Naive B cell (primary cell): ENCODE results near the gene LSP1. TPM values are rescaled to one million over a fixed set of nuclear protein-coding genes. Genes with fewer than 3 reads are reported as not detected.

Experiments
- ATAC-seq, 2 donors: fragments of 150-1000 bp; cut with Tn5 transposase; 2 replicates each; pipeline ENCODE4 v1.10.0; 2021; ENCODE audit warnings: low read depth in 2 of 2, mild to moderate bottlenecking in 2 of 2, moderate library complexity in 2 of 2
- DNase-seq: peaks from one replicate; pipeline ENCODE4 v3.0.0; 2022
- H3K27ac Mint-ChIP-seq, 6 donors: one replicate each; pipeline ENCODE4 v1.8.0; 2020 to 2022; ENCODE audit warnings: mild to moderate bottlenecking in 6 of 6, mixed read lengths in 6 of 6, moderate library complexity in 5 of 6, inconsistent platforms in 2 of 6
- H3K27me3 Mint-ChIP-seq, 3 donors: one replicate each; pipeline ENCODE4 v1.8.0; 2021 to 2022; ENCODE audit warnings: mixed read lengths in 3 of 3, mild to moderate bottlenecking in 1 of 3
- H3K36me3 Mint-ChIP-seq, 2 donors: one replicate each; pipeline ENCODE4 v1.8.0; 2020 to 2022; ENCODE audit warnings: mixed read lengths in 2 of 2, inconsistent platforms in 1 of 2, mild to moderate bottlenecking in 1 of 2
- H3K4me1 Mint-ChIP-seq, 3 donors: one replicate each; pipeline ENCODE4 v1.8.0; 2020 to 2022; ENCODE audit warnings: mixed read lengths in 3 of 3, inconsistent platforms in 1 of 3, mild to moderate bottlenecking in 1 of 3, moderate library complexity in 1 of 3
- H3K4me3 Mint-ChIP-seq, 8 donors: one replicate each; pipeline ENCODE4 v1.8.0; 2020 to 2022; ENCODE audit warnings: mild to moderate bottlenecking in 8 of 8, mixed read lengths in 8 of 8, moderate library complexity in 8 of 8, inconsistent platforms in 2 of 8
- H3K9me3 Mint-ChIP-seq, 7 donors: one replicate each; pipeline ENCODE4 v1.8.0; 2020 to 2022; ENCODE audit warnings: mixed read lengths in 7 of 7, mild to moderate bottlenecking in 5 of 7, inconsistent platforms in 2 of 7, moderate library complexity in 1 of 7
- polyA plus RNA-seq, 6 donors: library from polyadenylated mRNA; unstranded; fragments of 300-500 nt; fragmentation: Illumina TruSeq; gene quantifications; one replicate each; pipeline ENCODE4 v1.2.3, GENCODE V29; 2021; ENCODE audit warnings: low read depth in 6 of 6

LSP1 gene
- polyA plus RNA-seq, 6 donors from 2014 or later = 342 to 587 (median 422) TPM

GRCh38 chr11:1917523-1918435, 64.9 kb downstream of the LSP1 start:
- peak in 1 of 2 donors; percentile 25 for ATAC-seq
- Mint-ChIP-seq H3K9me3 (no peaks in the 10 kb centered on the region), H3K4me1 (peaks cover 10 to 21% (median 20%) of the 10 kb centered on the region in 3 donors), H3K4me3 (peak overlapping the region in 1 of 8 donors; percentile 20), H3K27me3 (peaks cover 11 to 23% (median 22%) of the 10 kb centered on the region in 3 donors), H3K27ac (no peak overlapping the region), H3K36me3 (no peaks in the 10 kb centered on the region)
- DNase-seq = no peak

- Mint-ChIP-seq H3K4me1 (peaks cover 10 to 22% (median 20%) of the 10 kb centered on the region in 3 donors), H3K27ac (no peak overlapping the region), H3K9me3 (no peaks in the 10 kb centered on the region), H3K36me3 (no peaks in the 10 kb centered on the region), H3K27me3 (peaks cover 12 to 31% (median 30%) of the 10 kb centered on the region in 3 donors), H3K4me3 (no peak overlapping the region)
- ATAC-seq (no peak), DNase-seq (no peak)
Measured at GRCh38 chr11:1918436-1919315, 65.8 kb downstream of the LSP1 start.

- ATAC-seq = no peak
- Mint-ChIP-seq H3K9me3 (no peaks in the 10 kb centered on the region), H3K4me1 (peaks cover 9 to 22% (median 13%) of the 10 kb centered on the region in 3 donors), H3K4me3 (no peak within 1 kb of the TSS), H3K27me3 (peaks cover 11 to 29% (median 27%) of the 10 kb centered on the region in 3 donors), H3K36me3 (no peaks in the 10 kb centered on the region), H3K27ac (peak within 1 kb of the TSS in 1 of 6 donors; percentile 68)
- no peak for DNase-seq
Measured at GRCh38 chr11:1919391-1920127, 66.7 kb downstream of the LSP1 start, which contains the start of gene TNNT3. Gene TNNT3, plus strand, starts transcription at chr11:1919703. Its CDS starts 3,172 bp downstream, at chr11:1922875.

- Mint-ChIP-seq H3K9me3 (no peaks in the 10 kb centered on the region), H3K4me1 (peaks cover 6 to 14% (median 9%) of the 10 kb centered on the region in 3 donors), H3K27me3 (peaks cover 6 to 21% (median 20%) of the 10 kb centered on the region in 3 donors), H3K36me3 (no peaks in the 10 kb centered on the region), H3K4me3 (no peak overlapping the region), H3K27ac (no peak overlapping the region)
- ATAC-seq = no peak
- no peak for DNase-seq
Measured at GRCh38 chr11:1920128-1920908, 67.4 kb downstream of the LSP1 start.

GRCh38 chr11:1920909-1921573, 68.2 kb downstream of the LSP1 start:
- H3K9me3 Mint-ChIP-seq = no peaks in the 10 kb centered on the region
- peak in 1 of 2 donors; percentile 35 for ATAC-seq

GRCh38 chr11:1921574-1922141, 68.8 kb downstream of the LSP1 start:
- H3K36me3 Mint-ChIP-seq = no peaks in the 10 kb centered on the region
- H3K27me3 Mint-ChIP-seq = peaks cover 10 to 27% (median 24%) of the 10 kb centered on the region in 3 donors
- H3K9me3 Mint-ChIP-seq = no peaks in the 10 kb centered on the region
- DNase-seq = no peak
- H3K4me3 Mint-ChIP-seq = no peak overlapping the region
- H3K4me1 Mint-ChIP-seq = peaks cover 1 to 13% (median 4%) of the 10 kb centered on the region in 3 donors
- no peak overlapping the region for H3K27ac Mint-ChIP-seq
- ATAC-seq = no peak

More at GRCh38 chr11:1920909-1921573, 68.2 kb downstream of the LSP1 start:
- no peak for DNase-seq
- H3K27me3 Mint-ChIP-seq = peaks cover 5 to 21% (median 18%) of the 10 kb centered on the region in 3 donors
- H3K4me3 Mint-ChIP-seq = peak overlapping the region in 1 of 8 donors; percentile 22
- H3K36me3 Mint-ChIP-seq = no peaks in the 10 kb centered on the region
- no peak overlapping the region for H3K27ac Mint-ChIP-seq
- peaks cover under 1 to 8% (median 6%) of the 10 kb centered on the region in 3 donors for H3K4me1 Mint-ChIP-seq

GRCh38 chr11:1922481-1923081, 69.7 kb downstream of the LSP1 start:
- H3K36me3 Mint-ChIP-seq = no peaks in the 10 kb centered on the region
- ATAC-seq = no peak
- H3K9me3 Mint-ChIP-seq = no peaks in the 10 kb centered on the region
- H3K27ac Mint-ChIP-seq = peak overlapping the region in 2 of 6 donors; percentile 67 to 85
- H3K4me3 Mint-ChIP-seq = peak overlapping the region in 1 of 8 donors; percentile 66
- H3K4me1 Mint-ChIP-seq = peaks cover 0 to 14% (median 7%) of the 10 kb centered on the region in 3 donors
- H3K27me3 Mint-ChIP-seq = peaks cover 10 to 30% (median 26%) of the 10 kb centered on the region in 3 donors
- no peak for DNase-seq

GRCh38 chr11:1923201-1923956, 70.5 kb downstream of the LSP1 start:
- ATAC-seq (no peak), DNase-seq (no peak)
- Mint-ChIP-seq H3K27ac (peak overlapping the region in 4 of 6 donors; percentile 3 to 85 (median 26)), H3K27me3 (peaks cover 10 to 30% (median 26%) of the 10 kb centered on the region in 3 donors), H3K4me3 (no peak overlapping the region), H3K4me1 (peaks cover 0 to 14% (median 7%) of the 10 kb centered on the region in 3 donors), H3K36me3 (no peaks in the 10 kb centered on the region), H3K9me3 (no peaks in the 10 kb centered on the region)

- Mint-ChIP-seq H3K4me3 (no peak overlapping the region), H3K4me1 (peaks cover 0 to 14% (median 7%) of the 10 kb centered on the region in 3 donors), H3K36me3 (no peaks in the 10 kb centered on the region), H3K27me3 (peaks cover 10 to 30% (median 26%) of the 10 kb centered on the region in 3 donors), H3K27ac (peak overlapping the region in 2 of 6 donors; percentile 3 to 86), H3K9me3 (no peaks in the 10 kb centered on the region)
- DNase-seq = no peak
- ATAC-seq = no peak
Measured at GRCh38 chr11:1924181-1924580, 71.3 kb downstream of the LSP1 start.

- no peak for DNase-seq
- Mint-ChIP-seq H3K4me1 (peaks cover 0 to 14% (median 7%) of the 10 kb centered on the region in 3 donors), H3K4me3 (no peak overlapping the region), H3K27me3 (peaks cover 10 to 30% (median 26%) of the 10 kb centered on the region in 3 donors), H3K36me3 (no peaks in the 10 kb centered on the region), H3K27ac (no peak overlapping the region), H3K9me3 (no peaks in the 10 kb centered on the region)
- no peak for ATAC-seq
Measured at GRCh38 chr11:1924646-1925372, 71.9 kb downstream of the LSP1 start.
